AG09319 (cell line): ENCODE data around the gene C7orf57.
"Not testable (repeated sequence)": the region's sequence is repeated elsewhere in the genome, so short reads cannot be mapped to it uniquely, and the experiment has no call there.

Experiments
- DNase-seq: peaks from one replicate; pipeline ENCODE4 v3.0.0-alpha.2; 2010; ENCODE audit warnings: low read depth; ENCODE audit errors: extremely low read depth
- CTCF ChIP-seq: IDR thresholded peaks from 2 replicates; pipeline ENCODE4 v1.5.1; 2011; ENCODE audit warnings: low read depth, mild to moderate bottlenecking, inconsistent platforms, low read length, moderate library complexity

C7orf57 gene

GRCh38 chr7:47999413-47999812, 35.9 kb upstream of the C7orf57 start:
- no peak for TF ChIP-seq CTCF
- no peak for DNase-seq

GRCh38 chr7:48000164-48000563, 35.2 kb upstream of the C7orf57 start:
- DNase-seq: not testable (repeated sequence)

GRCh38 chr7:48004032-48004431, 31.3 kb upstream of the C7orf57 start:
- no peak for DNase-seq
- no peak for TF ChIP-seq CTCF

- DNase-seq: no peak
- TF ChIP-seq CTCF: no peak
These were observed 30.7 kb upstream of the C7orf57 start for GRCh38 chr7:48004638-48005037.

GRCh38 chr7:48006866-48007265, 28.5 kb upstream of the C7orf57 start:
- TF ChIP-seq CTCF: no peak
- no peak for DNase-seq

- DNase-seq: no peak
- TF ChIP-seq CTCF: no peak
These were observed 26.1 kb upstream of the C7orf57 start for GRCh38 chr7:48009257-48009656.

GRCh38 chr7:48009954-48010353, 25.4 kb upstream of the C7orf57 start:
- DNase-seq: no peak
- no peak for TF ChIP-seq CTCF

GRCh38 chr7:48011323-48011722, 24.0 kb upstream of the C7orf57 start:
- no peak for DNase-seq

More at GRCh38 chr7:48011323-48011722, 24.0 kb upstream of the C7orf57 start:
- TF ChIP-seq CTCF: no peak
